Endothelial cell of umbilical vein (primary cell): ENCODE data around the gene PKHD1. TPM values are rescaled to one million over a fixed set of nuclear protein-coding genes. Genes with fewer than 3 reads are reported as not detected.

Experiments used
- BruUV-seq: library from RNA; stranded (reverse); fragments of 400-500 nt; replicated peaks from 2 replicates; lab custom pipeline; 2021; lab: Mats Ljungman, UMichigan
- CTCF ChIA-PET: fragments of 300-600, 350-600 bp; sonication (Branson Sonifier 250); formaldehyde crosslinking; loops from one replicate; lab custom pipeline; 2021; ENCODE audit warnings: antibody characterized with exemption, inconsistent platforms; lab: Charles Lee
- POLR2A ChIA-PET: fragments of 300-600, 350-600 bp; sonication (Branson Sonifier 250); formaldehyde crosslinking; loops from one replicate; lab custom pipeline; 2021; ENCODE audit warnings: antibody characterized with exemption, inconsistent platforms; lab: Charles Lee
- DNase-seq: peaks from one replicate; pipeline ENCODE4 v3.0.0-alpha.2; 2011; ENCODE audit warnings: low read depth, low spot score
- FAIRE-seq: peaks from 2 replicates; lab custom pipeline; 2011; peaks lifted over from hg19 to GRCh38; lab: Jason Lieb, UNC
- H2AFZ ChIP-seq: 2 replicates; pipeline ENCODE4 v1.6.0; 2012; ENCODE audit warnings: low read depth, low read length, control low read depth, inconsistent platforms
- H3K27ac ChIP-seq: 2 replicates; pipeline ENCODE4 v1.5.1; 2011; ENCODE audit warnings: low read depth, mild to moderate bottlenecking, control low read depth, low read length, moderate library complexity; ENCODE audit not compliant: insufficient read depth
- H3K27me3 ChIP-seq, 2 experiments: 2 replicates each; pipeline versions ENCODE4 v1.6.0 to v1.6.1; 2011; ENCODE audit warnings: low read length in 2 of 2, mixed read lengths in 1 of 2; ENCODE audit not compliant: control insufficient read depth in 2 of 2, insufficient read depth in 2 of 2
- H3K36me3 ChIP-seq, 2 experiments: 2 replicates in 1 of 2; 3 replicates in 1 of 2; pipeline ENCODE4 v1.5.1; 2011; ENCODE audit warnings: low read length in 2 of 2, mild to moderate bottlenecking in 1 of 2, moderate library complexity in 1 of 2; ENCODE audit not compliant: control insufficient read depth in 2 of 2, insufficient read depth in 2 of 2; ENCODE audit errors: extremely low read depth in 1 of 2
- H3K4me1 ChIP-seq: 3 replicates; pipeline ENCODE4 v1.5.1; 2011; ENCODE audit warnings: mild to moderate bottlenecking, low read length; ENCODE audit not compliant: control insufficient read depth, insufficient read depth; ENCODE audit errors: extremely low read depth
- H3K4me2 ChIP-seq: 2 replicates; pipeline ENCODE4 v1.6.1; 2011; ENCODE audit warnings: low read length, control low read depth, mixed read lengths; ENCODE audit not compliant: insufficient read depth
- H3K4me3 ChIP-seq, 3 experiments: fragments of 200-600 bp in 1 of 3; sonication (generic), shearing (Covaris generic) in 1 of 3; replicated peaks in 1 of 3; 2 replicates each; pipeline ENCODE4 v1.5.1; 2011 to 2016; ENCODE audit warnings: control low read depth in 3 of 3, low read length in 3 of 3, mild to moderate bottlenecking in 2 of 3, inconsistent platforms in 1 of 3, low read depth in 1 of 3, moderate library complexity in 1 of 3; ENCODE audit not compliant: insufficient read depth in 1 of 3
- H3K79me2 ChIP-seq: 2 replicates; pipeline ENCODE4 v1.6.0; 2012; ENCODE audit warnings: low read length, inconsistent platforms; ENCODE audit not compliant: control insufficient read depth, insufficient read depth
- H3K9ac ChIP-seq: replicated peaks from 2 replicates; pipeline ENCODE3; 2011; ENCODE audit warnings: low read length, control low read depth; ENCODE audit not compliant: insufficient read depth; ENCODE audit errors: extremely low read depth
- H3K9me1 ChIP-seq: replicated peaks from 3 replicates; pipeline ENCODE4 v1.6.0; 2011; ENCODE audit warnings: mild to moderate bottlenecking, low read length; ENCODE audit not compliant: control insufficient read depth, insufficient read depth; ENCODE audit errors: extremely low read depth
- H3K9me3 ChIP-seq: replicated peaks from 2 replicates; pipeline ENCODE4 v1.5.1; 2012; ENCODE audit warnings: low read length, inconsistent platforms; ENCODE audit not compliant: control insufficient read depth, insufficient read depth
- H4K20me1 ChIP-seq: replicated peaks from 2 replicates; pipeline ENCODE3; 2011; ENCODE audit warnings: mild to moderate bottlenecking, low read length; ENCODE audit not compliant: control insufficient read depth, insufficient read depth; ENCODE audit errors: extremely low read depth
- CTCF ChIP-seq, 2 donors: IDR thresholded peaks; 1 replicate in 1 of 2; 2 replicates in 1 of 2; pipeline ENCODE4 v1.5.1; 2011; ENCODE audit warnings: low read length in 2 of 2, mild to moderate bottlenecking in 2 of 2, moderate library complexity in 2 of 2, control low read depth in 1 of 2, inconsistent platforms in 1 of 2, low read depth in 1 of 2; ENCODE audit not compliant: insufficient read depth in 1 of 2; ENCODE audit errors: extremely low read depth in 1 of 2
- EZH2 ChIP-seq: IDR thresholded peaks from 2 replicates; pipeline ENCODE4 v1.6.1; 2012; ENCODE audit warnings: borderline replicate concordance, low read depth, mild to moderate bottlenecking, moderate library complexity, low read length, inconsistent platforms; ENCODE audit not compliant: severe bottlenecking
- FOS ChIP-seq: IDR thresholded peaks from 2 replicates; pipeline ENCODE4 v1.6.1; 2011; ENCODE audit warnings: mild to moderate bottlenecking, low read length, moderate library complexity, borderline replicate concordance; ENCODE audit not compliant: insufficient read depth
- GATA2 ChIP-seq: IDR thresholded peaks from 2 replicates; pipeline ENCODE4 v1.7.0; 2011; ENCODE audit warnings: low read depth, mild to moderate bottlenecking, moderate library complexity, mixed read lengths, low read length; ENCODE audit not compliant: insufficient read length, insufficient read depth
- JUN ChIP-seq: IDR thresholded peaks from 2 replicates; pipeline ENCODE4 v1.6.1; 2011; ENCODE audit warnings: borderline replicate concordance, low read depth; ENCODE audit not compliant: insufficient read length, insufficient read depth
- MAX ChIP-seq: IDR thresholded peaks from 2 replicates; pipeline ENCODE4 v1.6.1; 2011; ENCODE audit not compliant: insufficient read depth, insufficient read length
- MYC ChIP-seq: IDR thresholded peaks from one replicate; pipeline ENCODE4 v1.6.1; 2011; ENCODE audit warnings: mild to moderate bottlenecking, low read depth, low read length
- POLR2A ChIP-seq: IDR thresholded peaks from 2 replicates; pipeline ENCODE4 v1.6.1; 2012; ENCODE audit warnings: low read depth, mild to moderate bottlenecking, control low read depth, low read length
- POLR2AphosphoS5 ChIP-seq: IDR thresholded peaks from 2 replicates; pipeline ENCODE4 v1.6.1; 2012; ENCODE audit warnings: low read depth, mild to moderate bottlenecking, control low read depth, low read length, moderate library complexity; ENCODE audit not compliant: insufficient read depth
- dilution Hi-C: fragments of 300-500 bp; cut with MboI; formaldehyde crosslinking; loops from one replicate; pipeline ENCODE4 v1.15.0; 2019; ENCODE audit warnings: low sequenced_read_pairs; ENCODE audit not compliant: extremely low pct_ligation_motif_present
- intact Hi-C: fragments of 100-400 bp; cut with micrococcal nuclease; formaldehyde crosslinking; loops from one replicate; pipeline ENCODE4 v1.10.0; 2022
- polyA plus RNA-seq, 4 experiments: library from polyadenylated mRNA; depleted of rRNA in 3 of 4; stranded (reverse) in 3 of 4; unstranded in 1 of 4; fragments of >200 nt; gene quantifications; 2 replicates each; pipeline versions ENCODE4 v1.2.1 to v1.2.3, GENCODE V29; 2011 to 2012; ENCODE audit warnings: missing spikeins in 1 of 4
- total RNA-seq: library from RNA; stranded (reverse); gene quantifications from 2 replicates; pipeline ENCODE4 v1.2.3, GENCODE V29; 2021

The PKHD1 gene
- total and polyA plus RNA-seq, 2 donors (not counting 3 experiments of a cell fraction or from before 2014, with no cell fraction given) = not detected

GRCh38 chr6:51608932-51609331 is 478.5 kb downstream of the PKHD1 start:
- dilution Hi-C loops (no loop called here), intact Hi-C loops (no loop called here)
- FAIRE-seq = no peak
- POLR2A ChIA-PET = no interaction called here
- no peaks in the 10 kb centered on the region for H3K4me1 ChIP-seq
- BruUV-seq = no TSS peak
- H3K79me2 ChIP-seq = no peaks in the 10 kb centered on the region
- H3K27ac ChIP-seq = no peak overlapping the region
- no peaks in the 10 kb centered on the region for H3K9me1 ChIP-seq
- H3K27me3 ChIP-seq = no peaks in the 10 kb centered on the region
- no peak for DNase-seq
- CTCF ChIA-PET = no interaction called here
- TF ChIP-seq FOS = no peak
- TF ChIP-seq GATA2 = no peak
- no peak for TF ChIP-seq MYC
- TF ChIP-seq JUN = no peak
- no peak for TF ChIP-seq POLR2A
- no peak for TF ChIP-seq MAX
- TF ChIP-seq CTCF (IDR thresholded peaks at IDR 0.05; ENCODE audit: extremely low read depth in 1 of 2, insufficient read depth in 1 of 2, low read depth in 1 of 2, low read length in 2 of 2) = no peak
- no peak for TF ChIP-seq EZH2
- TF ChIP-seq POLR2AphosphoS5 = no peak
- H4K20me1 ChIP-seq = no peaks in the 10 kb centered on the region
- no peak overlapping the region for H3K4me2 ChIP-seq
- no peak overlapping the region for H3K4me3 ChIP-seq
- H3K36me3 ChIP-seq = no peaks in the 10 kb centered on the region
- no peak overlapping the region for H3K9ac ChIP-seq
- peaks cover 7% of the 10 kb centered on the region for H3K9me3 ChIP-seq
- H2AFZ ChIP-seq = no peak overlapping the region
